ENCODE data around the gene IMP3.

GRCh38 chr15:75594276-75594675 lies 45.7 kb downstream of the IMP3 start:
- TF ChIP-seq MXI1 (conservative IDR thresholded peaks at IDR 0.05; ENCODE audit: poor library complexity, severe bottlenecking), result no peak
- TF ChIP-seq, protein P1, sequence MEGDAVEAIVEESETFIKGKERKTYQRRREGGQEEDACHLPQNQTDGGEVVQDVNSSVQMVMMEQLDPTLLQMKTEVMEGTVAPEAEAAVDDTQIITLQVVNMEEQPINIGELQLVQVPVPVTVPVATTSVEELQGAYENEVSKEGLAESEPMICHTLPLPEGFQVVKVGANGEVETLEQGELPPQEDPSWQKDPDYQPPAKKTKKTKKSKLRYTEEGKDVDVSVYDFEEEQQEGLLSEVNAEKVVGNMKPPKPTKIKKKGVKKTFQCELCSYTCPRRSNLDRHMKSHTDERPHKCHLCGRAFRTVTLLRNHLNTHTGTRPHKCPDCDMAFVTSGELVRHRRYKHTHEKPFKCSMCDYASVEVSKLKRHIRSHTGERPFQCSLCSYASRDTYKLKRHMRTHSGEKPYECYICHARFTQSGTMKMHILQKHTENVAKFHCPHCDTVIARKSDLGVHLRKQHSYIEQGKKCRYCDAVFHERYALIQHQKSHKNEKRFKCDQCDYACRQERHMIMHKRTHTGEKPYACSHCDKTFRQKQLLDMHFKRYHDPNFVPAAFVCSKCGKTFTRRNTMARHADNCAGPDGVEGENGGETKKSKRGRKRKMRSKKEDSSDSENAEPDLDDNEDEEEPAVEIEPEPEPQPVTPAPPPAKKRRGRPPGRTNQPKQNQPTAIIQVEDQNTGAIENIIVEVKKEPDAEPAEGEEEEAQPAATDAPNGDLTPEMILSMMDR (IDR thresholded peaks at IDR 0.05; ENCODE audit: poor library complexity, severe bottlenecking), result no peak
- TF ChIP-seq SMC3 (conservative IDR thresholded peaks at IDR 0.05; ENCODE audit: poor library complexity), result no peak
- TF ChIP-seq REST (IDR thresholded peaks at IDR 0.05; ENCODE audit: borderline replicate concordance), result no peak
- TF ChIP-seq EZH2 (IDR thresholded peaks at IDR 0.05; ENCODE audit: borderline replicate concordance, insufficient read depth, low read length, poor library complexity, severe bottlenecking), result no peak
- TF ChIP-seq EP300 (conservative IDR thresholded peaks at IDR 0.05; ENCODE audit: poor library complexity, severe bottlenecking), result no peak
